ENCODE data around the gene TRAF3IP1.

- TF ChIP-seq, protein P1, sequence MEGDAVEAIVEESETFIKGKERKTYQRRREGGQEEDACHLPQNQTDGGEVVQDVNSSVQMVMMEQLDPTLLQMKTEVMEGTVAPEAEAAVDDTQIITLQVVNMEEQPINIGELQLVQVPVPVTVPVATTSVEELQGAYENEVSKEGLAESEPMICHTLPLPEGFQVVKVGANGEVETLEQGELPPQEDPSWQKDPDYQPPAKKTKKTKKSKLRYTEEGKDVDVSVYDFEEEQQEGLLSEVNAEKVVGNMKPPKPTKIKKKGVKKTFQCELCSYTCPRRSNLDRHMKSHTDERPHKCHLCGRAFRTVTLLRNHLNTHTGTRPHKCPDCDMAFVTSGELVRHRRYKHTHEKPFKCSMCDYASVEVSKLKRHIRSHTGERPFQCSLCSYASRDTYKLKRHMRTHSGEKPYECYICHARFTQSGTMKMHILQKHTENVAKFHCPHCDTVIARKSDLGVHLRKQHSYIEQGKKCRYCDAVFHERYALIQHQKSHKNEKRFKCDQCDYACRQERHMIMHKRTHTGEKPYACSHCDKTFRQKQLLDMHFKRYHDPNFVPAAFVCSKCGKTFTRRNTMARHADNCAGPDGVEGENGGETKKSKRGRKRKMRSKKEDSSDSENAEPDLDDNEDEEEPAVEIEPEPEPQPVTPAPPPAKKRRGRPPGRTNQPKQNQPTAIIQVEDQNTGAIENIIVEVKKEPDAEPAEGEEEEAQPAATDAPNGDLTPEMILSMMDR (IDR thresholded peaks at IDR 0.05): no peak
- TF ChIP-seq EZH2 (IDR thresholded peaks at IDR 0.05): no peak
Observed at GRCh38 chr2:238376884-238377391, 56.6 kb downstream of the TRAF3IP1 start.
